ENCODE measurements around the gene UST.

The UST gene

GRCh38 chr6:149074832-149075258 is 328.0 kb downstream of the UST start:
- DNase-seq, result no peak

- DNase-seq, result no peak
Measured at GRCh38 chr6:149075616-149076354, 329.0 kb downstream of the UST start.

DNA sequence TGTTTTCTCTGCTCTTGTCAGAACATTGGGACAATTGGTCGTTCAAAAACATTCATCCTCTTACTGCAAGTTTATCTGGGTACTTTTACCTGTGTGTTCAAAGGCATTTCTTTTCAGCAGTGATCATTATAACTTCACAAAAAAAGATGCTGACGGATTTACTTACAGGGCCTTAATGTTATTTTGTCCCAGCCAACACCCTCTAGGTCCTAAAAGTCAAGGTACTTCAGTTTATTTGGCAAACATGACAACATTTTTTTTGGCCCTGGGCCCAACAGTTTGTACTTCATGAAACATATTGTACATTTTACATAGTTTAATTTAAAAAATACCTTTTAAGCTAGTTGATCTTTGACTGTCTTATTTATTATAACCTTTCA is 329.5 kb downstream of the UST start:
- DNase-seq, result no peak

DNA sequence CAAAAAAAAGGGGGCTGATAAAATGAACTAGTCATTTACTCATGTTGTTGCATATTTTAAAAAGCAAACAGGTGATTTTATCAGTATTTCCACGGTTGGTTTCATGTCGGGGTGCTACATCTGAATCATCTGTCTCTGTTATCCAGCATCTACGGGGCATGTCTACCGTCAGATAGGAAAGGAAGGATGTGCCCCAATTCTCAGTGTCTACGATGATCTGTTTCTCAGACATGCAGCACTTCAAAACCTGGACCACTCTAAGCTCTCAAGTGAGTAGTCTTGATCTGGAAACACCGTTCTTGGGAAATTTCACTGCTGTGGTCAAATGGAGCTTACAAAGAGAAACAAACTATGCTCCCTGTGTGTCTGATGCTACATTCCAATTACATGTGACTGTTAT is 330.4 kb downstream of the UST start:
- DNase-seq, result no peak

- no peak for DNase-seq
Measured at GRCh38 chr6:149078211-149078782, 331.5 kb downstream of the UST start.

DNA sequence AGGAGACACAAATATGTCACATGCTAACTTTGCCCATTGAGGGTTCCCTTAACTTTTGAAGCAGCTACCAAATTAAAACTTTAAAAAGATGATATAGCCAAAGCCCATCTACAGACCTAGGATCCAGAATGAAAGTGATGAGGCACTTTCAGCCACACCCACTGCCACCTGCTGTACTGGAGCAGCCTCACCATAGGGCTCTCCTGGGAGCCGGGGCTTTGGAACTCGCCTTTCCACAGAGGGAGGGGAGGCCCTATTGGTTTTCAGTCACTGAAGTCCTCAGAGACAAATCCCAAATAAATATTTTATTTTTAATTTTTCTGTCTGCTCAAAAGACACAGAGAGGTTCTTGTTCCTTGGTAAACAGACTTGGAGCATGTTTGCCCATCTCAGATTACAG is 332.6 kb downstream of the UST start:
- DNase-seq, result no peak

GRCh38 chr6:149079911-149080491 is 333.2 kb downstream of the UST start:
- DNase-seq, result no peak

DNA sequence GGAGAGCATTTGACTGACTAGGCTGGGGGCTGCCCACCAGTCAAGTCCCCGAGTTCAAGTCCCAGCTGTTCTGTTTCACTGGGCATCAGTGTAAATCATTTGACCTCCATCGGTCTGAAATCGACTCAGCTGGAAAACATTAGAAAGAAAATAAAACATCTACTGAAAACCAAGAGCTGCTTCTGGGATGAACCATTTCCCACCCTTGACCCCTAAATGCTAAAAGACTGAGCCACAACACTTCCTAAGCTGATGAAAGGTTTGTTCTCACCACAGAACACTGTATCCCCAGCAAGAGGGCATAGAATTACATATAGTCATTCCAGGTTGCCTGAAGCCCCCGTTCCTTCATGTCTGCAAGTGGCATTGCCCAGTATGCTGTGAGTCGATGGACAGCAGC is 333.7 kb downstream of the UST start:
- no peak for DNase-seq

DNA sequence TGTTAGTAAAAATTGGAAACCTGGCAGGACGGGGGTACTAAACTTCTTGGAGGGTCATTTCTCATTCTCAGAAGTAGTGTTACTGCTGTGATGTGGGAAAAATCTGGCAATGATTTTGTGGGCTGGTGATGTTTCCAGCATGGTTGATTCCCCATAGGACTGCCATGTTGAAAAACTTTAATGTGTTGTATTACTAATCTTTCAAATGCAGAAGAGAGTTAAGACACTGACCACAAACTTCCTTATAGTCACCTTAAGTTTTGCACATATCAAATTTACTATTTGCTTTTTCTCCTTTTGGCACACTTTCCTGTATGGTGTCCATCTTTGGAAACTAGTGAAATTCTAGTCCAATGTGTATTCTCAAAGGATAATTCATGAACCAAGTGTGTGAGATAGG is 334.5 kb downstream of the UST start:
- DNase-seq, result no peak

GRCh38 chr6:149082320-149082719 is 335.5 kb downstream of the UST start:
- DNase-seq, result peak; percentile 36

DNA sequence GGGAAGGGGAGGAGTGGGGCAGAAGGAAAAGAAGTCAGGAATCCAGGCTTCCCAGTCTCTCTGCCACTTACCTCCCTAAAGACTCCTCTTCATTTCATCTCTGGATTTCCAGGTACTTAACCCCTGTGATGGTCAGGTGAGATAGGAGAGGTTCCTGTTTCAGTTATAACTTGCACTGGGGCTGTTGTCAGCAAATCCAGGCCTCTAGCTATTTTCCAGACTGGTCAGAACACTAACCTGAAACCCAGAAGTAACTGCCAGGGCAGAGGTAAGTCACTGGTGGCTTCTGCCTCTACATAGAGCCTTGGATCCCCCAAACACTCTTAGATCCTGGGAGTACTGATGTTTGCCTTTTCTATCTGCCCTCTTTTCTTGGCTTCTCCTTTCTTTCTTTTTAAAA is 337.2 kb downstream of the UST start:
- no peak for DNase-seq

GRCh38 chr6:149084808-149085556 is 338.2 kb downstream of the UST start:
- no peak for DNase-seq

- DNase-seq, result no peak
Measured at GRCh38 chr6:149085557-149085938, 338.7 kb downstream of the UST start.

DNA sequence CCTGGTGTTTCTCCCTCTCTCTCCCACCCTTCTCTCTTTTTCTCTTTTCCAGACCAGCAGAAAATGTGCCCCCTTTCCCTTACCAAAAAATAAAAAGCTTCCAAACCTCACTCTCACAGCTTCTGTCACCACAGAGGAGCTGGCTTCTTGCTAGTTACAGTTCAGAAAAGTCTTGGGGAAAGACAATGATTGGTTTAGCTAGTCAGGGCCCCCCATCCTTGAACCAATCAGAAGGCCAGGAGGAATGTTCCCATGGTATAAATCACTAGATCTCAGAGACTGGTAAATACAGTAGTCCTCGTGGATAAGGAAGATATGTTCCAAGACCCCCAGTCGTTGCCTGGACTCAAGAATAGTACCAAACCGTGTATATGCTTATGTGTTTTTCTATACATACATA is 339.5 kb downstream of the UST start:
- no peak for DNase-seq

DNA sequence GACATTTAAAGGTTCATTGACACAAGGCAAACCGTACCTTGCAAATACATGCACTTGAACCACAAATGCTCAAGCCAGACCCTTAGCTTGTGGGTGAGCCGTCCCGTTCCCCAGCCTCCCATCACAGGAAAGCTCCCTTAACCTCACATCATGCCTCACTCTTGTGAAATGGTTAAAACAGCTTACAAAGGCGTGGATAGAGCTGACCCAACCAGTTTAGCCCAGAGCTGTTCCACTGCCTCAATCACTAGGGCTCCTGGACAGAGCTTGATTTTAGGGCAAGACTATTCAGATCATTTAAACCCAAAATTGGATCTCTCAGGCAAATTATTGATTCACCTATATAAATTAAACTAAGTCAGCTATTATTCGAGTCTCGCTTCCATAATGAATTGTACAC is 341.1 kb downstream of the UST start:
- no peak for DNase-seq

DNA sequence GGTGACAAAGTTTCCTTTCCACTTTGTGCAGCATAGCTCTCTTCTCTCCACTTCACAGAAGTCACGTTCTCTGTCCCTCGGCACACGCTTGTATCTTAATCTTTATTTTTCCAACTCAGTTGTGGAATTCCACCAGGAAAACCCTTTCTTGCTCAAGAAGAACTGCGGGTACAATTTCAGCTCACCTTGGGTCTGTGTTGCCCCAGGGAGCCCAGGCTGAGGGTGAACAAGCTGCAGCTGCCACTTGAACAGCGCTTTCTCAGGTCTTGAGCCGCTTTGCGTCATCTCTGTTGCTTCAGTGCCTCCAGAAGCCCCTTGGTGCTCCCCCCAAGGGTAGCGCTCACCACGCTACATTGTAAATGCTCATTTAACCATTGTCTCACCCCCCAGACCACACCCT is 341.5 kb downstream of the UST start:
- DNase-seq, result no peak

DNA sequence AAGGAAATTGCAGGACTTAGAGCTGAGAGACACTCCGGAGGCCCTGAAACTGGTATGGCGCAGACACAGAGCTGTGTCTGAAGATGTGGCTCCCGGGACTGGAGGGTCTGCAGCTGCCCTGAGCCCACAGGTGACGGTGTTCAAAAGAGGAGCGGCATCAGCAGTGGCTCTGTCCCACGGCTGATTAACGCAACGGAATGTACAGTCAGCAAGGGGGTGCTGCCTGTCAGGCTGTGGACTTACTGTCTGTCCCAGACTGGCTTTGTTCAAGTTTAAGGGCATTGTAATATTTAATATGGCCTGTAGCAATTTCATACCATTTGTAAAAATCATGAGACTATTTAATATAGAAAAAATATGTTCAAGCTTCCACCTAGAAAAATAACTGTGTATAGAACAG is 342.7 kb downstream of the UST start:
- DNase-seq, result no peak

DNA sequence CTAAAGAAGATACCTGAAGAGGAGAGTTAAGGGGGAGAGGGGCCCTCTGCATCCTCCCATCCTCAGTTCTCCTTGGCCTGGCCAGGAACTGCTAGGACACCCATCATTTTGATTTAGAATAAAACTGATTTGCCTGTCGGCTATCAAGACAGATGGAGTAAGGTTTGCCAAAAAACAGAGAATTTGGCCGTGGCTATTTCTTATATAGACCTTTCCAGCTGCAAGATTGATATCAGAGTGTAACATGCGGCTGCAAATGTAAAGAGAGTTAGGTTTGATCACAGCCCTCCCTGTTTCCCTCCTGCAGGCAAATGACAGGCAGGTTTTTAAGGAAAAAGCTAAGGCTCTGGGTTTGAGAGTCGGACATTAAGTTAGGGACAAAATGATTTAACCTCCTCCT is 344.1 kb downstream of the UST start:
- DNase-seq, result no peak

DNA sequence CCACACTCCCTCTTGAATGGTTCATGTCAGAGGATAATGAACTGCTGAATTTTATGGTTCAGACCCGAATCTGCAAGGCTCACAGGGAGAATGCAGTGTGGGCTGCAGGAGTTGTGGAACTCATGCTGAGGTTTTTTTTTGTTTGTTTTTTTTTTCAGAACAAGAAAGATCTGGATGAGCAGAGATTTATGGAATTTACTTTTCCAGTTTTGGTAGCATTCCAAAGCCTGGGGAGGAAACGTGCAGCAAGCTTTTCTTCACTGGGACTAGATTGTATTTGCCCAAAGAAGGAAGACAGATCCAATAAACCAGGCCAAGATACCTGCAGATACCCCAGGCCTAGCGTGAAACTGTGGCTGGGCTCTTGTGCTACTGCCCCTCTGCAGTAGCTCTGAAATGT is 346.8 kb downstream of the UST start:
- no peak for DNase-seq

- no peak for DNase-seq
Measured at GRCh38 chr6:149094156-149094555, 347.3 kb downstream of the UST start.

DNA sequence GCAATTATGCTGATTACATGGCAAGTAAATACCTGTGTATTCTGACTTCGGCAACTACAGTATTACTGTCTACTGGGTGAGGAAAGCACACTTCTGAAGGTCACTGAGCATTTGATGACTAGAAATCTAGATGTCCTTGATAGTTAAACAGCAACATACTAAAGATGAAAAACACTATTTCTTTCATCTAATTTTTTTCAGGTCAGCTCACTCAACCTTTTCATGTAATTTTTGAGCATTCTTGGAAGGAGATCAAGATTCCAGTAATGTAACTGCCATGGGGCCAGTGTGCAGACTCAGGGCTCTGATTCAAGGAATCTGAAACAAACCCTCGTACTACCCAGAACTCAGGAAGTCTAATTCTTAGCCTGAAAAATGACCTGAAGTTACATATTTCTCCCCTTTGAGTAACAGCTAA is 348.1 kb downstream of the UST start:
- no peak for DNase-seq

- no peak for DNase-seq
Measured at GRCh38 chr6:149095842-149096241, 349.0 kb downstream of the UST start.

DNA sequence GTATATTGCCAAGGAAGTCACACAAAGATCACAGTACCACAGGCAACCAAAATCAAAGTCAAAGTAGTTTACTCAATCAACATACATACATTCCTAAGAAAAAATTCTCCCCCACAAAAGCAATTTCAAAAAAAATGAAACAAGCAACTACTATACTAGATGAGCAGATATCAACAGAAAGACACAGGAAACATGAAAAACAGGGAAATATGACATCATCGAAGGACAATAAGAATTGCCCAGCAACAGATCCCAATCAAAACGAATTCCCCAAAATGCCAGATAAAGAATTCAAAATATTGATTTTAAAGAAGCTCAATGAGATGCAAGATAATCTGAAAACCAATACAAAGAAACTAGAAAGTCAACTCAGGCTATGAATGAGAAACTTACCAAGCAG is 351.0 kb downstream of the UST start:
- DNase-seq, result no peak

DNA sequence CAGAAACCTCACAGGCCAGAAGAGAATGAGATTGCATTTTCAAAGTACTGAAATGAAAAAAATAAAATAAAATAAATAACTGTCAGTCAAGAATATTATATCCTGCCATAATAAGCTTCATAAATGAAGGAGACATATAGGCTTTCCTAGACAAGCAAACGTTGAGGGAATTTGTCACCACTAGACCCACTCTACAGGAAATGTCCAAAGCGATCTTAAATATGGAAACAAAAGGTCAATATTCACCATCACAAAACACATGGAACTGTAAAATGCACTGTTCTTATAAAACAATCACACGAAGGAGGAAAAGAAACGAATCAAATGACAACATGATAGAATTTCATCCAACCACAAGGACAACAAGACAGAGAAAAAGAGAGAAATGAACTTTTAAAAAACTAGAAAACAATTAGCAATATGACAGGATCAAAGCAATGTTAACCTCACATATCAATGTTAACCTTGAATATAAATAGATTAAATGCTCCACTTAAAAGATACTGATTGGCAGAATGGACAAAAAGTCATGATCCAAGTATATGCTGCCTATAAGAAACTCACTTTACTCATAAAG is 352.0 kb downstream of the UST start:
- no peak for DNase-seq
